ENCODE measurements around the gene PAGE2B. TPM values are rescaled to one million over a fixed set of nuclear protein-coding genes. Genes with fewer than 3 reads are reported as not detected.

PAGE2B gene
- total and polyA plus RNA-seq, 10 of the 15 experiments (the other 5 are each of a cell fraction or from before 2014, with no cell fraction given): 0.22 to 0.65 (median 0.32) TPM; not detected in 7

- Histone ChIP-seq H3K27ac (ENCODE audit: control insufficient read depth, insufficient read depth) (no peak overlapping the region), H3K4me3 (no peak overlapping the region), H3K9ac (ENCODE audit: control insufficient read depth, insufficient read depth, low read length) (no peak overlapping the region), H3K27me3 (replicated peaks in 1 of 2; ENCODE audit: control insufficient read depth in 2 of 2, insufficient read depth in 2 of 2, low read length in 1 of 2) (no peaks in the 10 kb centered on the region), H3K36me3 (ENCODE audit: control insufficient read depth in 2 of 2, insufficient read depth in 2 of 2, low read length in 1 of 2) (no peaks in the 10 kb centered on the region), H3K4me2 (ENCODE audit: control insufficient read depth, insufficient read depth) (no peak overlapping the region), H3K4me1 (ENCODE audit: control insufficient read depth, insufficient read depth, low read length) (no peaks in the 10 kb centered on the region), H2AFZ (ENCODE audit: control insufficient read depth, low read depth, low read length) (no peak overlapping the region), H4K20me1 (ENCODE audit: control insufficient read depth, insufficient read depth) (no peaks in the 10 kb centered on the region), H3K9me3 (replicated peaks; ENCODE audit: control insufficient read depth, insufficient read depth, low read length) (no peaks in the 10 kb centered on the region), H3K79me2 (ENCODE audit: control insufficient read depth, insufficient read depth, low read length) (no peaks in the 10 kb centered on the region)
- intact Hi-C loops (cut with micrococcal nuclease; ENCODE audit: unreplicated experiment) (no loop called here), in situ Hi-C loops (cut with MboI) (no loop called here)
- no TSS peak for BruUV-seq (replicated peaks)
- ATAC-seq (no peak), FAIRE-seq (no peak), DNase-seq (ENCODE audit: low read depth, low spot score) (no peak)
- ChIA-PET SMC1A (ENCODE audit: uncharacterized antibody, unreplicated experiment) (no interaction called here), RAD21 (ENCODE audit: unreplicated experiment) (no interaction called here), POLR2A (no interaction called here), CTCF (no interaction called here)
- WGBS (ENCODE audit: insufficient coverage, insufficient replicate concordance, low lambda C conversion rate, missing lambda C conversion rate): 23% methylated on average over 2 of the region's 2 CpGs
- TF ChIP-seq BCL11A (IDR thresholded peaks at IDR 0.05; ENCODE audit: low read depth, low read length) (no peak), SREBF1 (IDR thresholded peaks at IDR 0.05; ENCODE audit: low read length) (no peak), DPF2 (IDR thresholded peaks at IDR 0.05) (no peak)
These were observed 45.5 kb upstream of the PAGE2B start for GRCh38 chrX:55029291-55029690.

DNA sequence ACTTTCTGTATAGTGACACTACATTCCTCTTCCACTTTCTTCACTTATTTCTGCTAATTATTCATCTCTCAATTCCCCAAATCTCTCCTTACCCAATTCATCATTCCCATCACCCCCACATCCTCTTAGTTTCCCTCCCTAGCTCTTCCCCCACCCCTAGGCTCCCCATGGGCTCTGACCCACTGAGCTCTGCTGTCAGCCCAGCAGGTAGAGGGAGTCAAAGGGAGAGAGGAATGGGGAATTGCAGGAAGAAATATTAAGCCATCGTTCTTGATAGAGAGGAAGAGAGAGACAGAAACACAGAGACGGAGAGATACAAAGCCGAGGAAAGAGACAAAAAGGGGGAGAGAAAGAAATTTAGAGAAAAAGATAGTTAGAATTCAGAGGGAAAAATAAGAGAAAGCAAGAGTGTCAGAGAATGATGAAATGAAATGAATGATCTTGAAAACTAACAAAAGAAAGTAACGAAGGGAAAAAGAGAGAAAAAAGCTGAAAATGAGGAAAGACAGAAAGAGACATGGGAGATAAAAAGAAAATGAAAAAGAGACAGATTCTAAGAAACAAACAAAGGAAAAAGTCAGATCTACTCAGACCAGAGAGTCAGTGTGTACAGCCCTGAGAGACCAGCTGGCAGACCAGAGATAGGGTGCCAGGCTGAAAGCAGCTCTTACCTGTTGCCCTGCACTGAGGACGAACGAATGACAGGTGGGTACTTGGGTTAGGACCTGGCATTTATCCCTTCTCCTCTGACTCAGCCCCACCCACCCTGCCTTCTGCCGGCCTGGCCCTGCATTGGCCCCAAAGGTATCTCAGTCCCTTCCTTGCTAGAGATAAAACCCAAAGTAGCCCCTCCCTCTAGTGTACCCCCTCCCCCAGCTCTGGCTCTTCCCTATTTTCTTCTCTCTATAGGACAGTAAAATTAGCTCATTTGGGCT, 44.3 kb upstream of the PAGE2B start, which contains the start of gene ALAS2:
ALAS2 (minus strand) TSS at position 707 of the 935 bp plus-strand sequence. CDS start 4,977 bp downstream, outside the sequence.
- Histone ChIP-seq H3K4me2 (ENCODE audit: control insufficient read depth, insufficient read depth) (no peak within 1 kb of the TSS), H3K4me3 (no peak within 1 kb of the TSS), H3K4me1 (ENCODE audit: control insufficient read depth, insufficient read depth, low read length) (no peaks in the 10 kb centered on the region), H3K79me2 (ENCODE audit: control insufficient read depth, insufficient read depth, low read length) (no peaks in the 10 kb centered on the region), H3K9ac (ENCODE audit: control insufficient read depth, insufficient read depth, low read length) (no peak within 1 kb of the TSS), H3K27me3 (replicated peaks in 1 of 2; ENCODE audit: control insufficient read depth in 2 of 2, insufficient read depth in 2 of 2, low read length in 1 of 2) (no peaks in the 10 kb centered on the region), H3K27ac (ENCODE audit: control insufficient read depth, insufficient read depth) (no peak within 1 kb of the TSS), H2AFZ (ENCODE audit: control insufficient read depth, low read depth, low read length) (no peak within 1 kb of the TSS), H3K36me3 (ENCODE audit: control insufficient read depth in 2 of 2, insufficient read depth in 2 of 2, low read length in 1 of 2) (no peaks in the 10 kb centered on the region), H3K9me3 (replicated peaks; ENCODE audit: control insufficient read depth, insufficient read depth, low read length) (no peaks in the 10 kb centered on the region), H4K20me1 (ENCODE audit: control insufficient read depth, insufficient read depth) (no peaks in the 10 kb centered on the region)
- intact Hi-C loops (cut with micrococcal nuclease; ENCODE audit: unreplicated experiment): no loop called here
- no peak for ATAC-seq
- ChIA-PET RAD21 (ENCODE audit: unreplicated experiment) (no interaction called here), POLR2A (interaction anchor here (0.5 kb wide), 1 partner anchor 644 kb away, joined by 3 read pairs; no protein-coding TSS in a partner anchor), SMC1A (ENCODE audit: uncharacterized antibody, unreplicated experiment) (no interaction called here), CTCF (interaction anchor here (0.9 kb wide), 1 partner anchor 11 kb away, joined by 3 read pairs; no protein-coding TSS in a partner anchor)
- no TSS peak for BruUV-seq (replicated peaks)
- no peak for TF ChIP-seq ZNF24 (IDR thresholded peaks at IDR 0.05)
- TF ChIP-seq, protein P1, sequence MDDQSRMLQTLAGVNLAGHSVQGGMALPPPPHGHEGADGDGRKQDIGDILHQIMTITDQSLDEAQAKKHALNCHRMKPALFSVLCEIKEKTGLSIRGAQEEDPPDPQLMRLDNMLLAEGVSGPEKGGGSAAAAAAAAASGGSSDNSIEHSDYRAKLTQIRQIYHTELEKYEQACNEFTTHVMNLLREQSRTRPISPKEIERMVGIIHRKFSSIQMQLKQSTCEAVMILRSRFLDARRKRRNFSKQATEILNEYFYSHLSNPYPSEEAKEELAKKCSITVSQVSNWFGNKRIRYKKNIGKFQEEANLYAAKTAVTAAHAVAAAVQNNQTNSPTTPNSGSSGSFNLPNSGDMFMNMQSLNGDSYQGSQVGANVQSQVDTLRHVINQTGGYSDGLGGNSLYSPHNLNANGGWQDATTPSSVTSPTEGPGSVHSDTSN (IDR thresholded peaks at IDR 0.05; ENCODE audit: insufficient replicate concordance, low read depth, low read length): no peak
- no peak for TF ChIP-seq PML (IDR thresholded peaks at IDR 0.05; ENCODE audit: low read length)
- no peak for TF ChIP-seq NR2F1 (conservative IDR thresholded peaks at IDR 0.05)
- no peak for TF ChIP-seq HDAC2 (IDR thresholded peaks at IDR 0.05)
- no peak for TF ChIP-seq BCL11A (IDR thresholded peaks at IDR 0.05; ENCODE audit: low read depth, low read length)
- TF ChIP-seq ESRRA (IDR thresholded peaks at IDR 0.05; ENCODE audit: low read length): no peak
- TF ChIP-seq RB1 (IDR thresholded peaks at IDR 0.05; ENCODE audit: borderline replicate concordance): no peak
- TF ChIP-seq ZNF274 (IDR thresholded peaks at IDR 0.05; ENCODE audit: insufficient read depth, insufficient read length): no peak
- no peak for TF ChIP-seq RELA (IDR thresholded peaks at IDR 0.05; ENCODE audit: borderline replicate concordance, partially characterized antibody)
- TF ChIP-seq, protein P2, sequence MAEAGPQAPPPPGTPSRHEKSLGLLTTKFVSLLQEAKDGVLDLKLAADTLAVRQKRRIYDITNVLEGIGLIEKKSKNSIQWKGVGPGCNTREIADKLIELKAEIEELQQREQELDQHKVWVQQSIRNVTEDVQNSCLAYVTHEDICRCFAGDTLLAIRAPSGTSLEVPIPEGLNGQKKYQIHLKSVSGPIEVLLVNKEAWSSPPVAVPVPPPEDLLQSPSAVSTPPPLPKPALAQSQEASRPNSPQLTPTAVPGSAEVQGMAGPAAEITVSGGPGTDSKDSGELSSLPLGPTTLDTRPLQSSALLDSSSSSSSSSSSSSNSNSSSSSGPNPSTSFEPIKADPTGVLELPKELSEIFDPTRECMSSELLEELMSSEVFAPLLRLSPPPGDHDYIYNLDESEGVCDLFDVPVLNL (IDR thresholded peaks at IDR 0.05; ENCODE audit: low read depth, low read length): no peak
- no peak for FAIRE-seq
- 34% methylated on average over 6 of the region's 7 CpGs for WGBS (ENCODE audit: insufficient coverage, insufficient replicate concordance, low lambda C conversion rate, missing lambda C conversion rate)
- in situ Hi-C loops (cut with MboI): no loop called here
- no peak for DNase-seq (ENCODE audit: low read depth, low spot score)

Measured in GM12878 (cell line).